Measurements from ENCODE around the gene PCK2. TPM values are rescaled to one million over a fixed set of nuclear protein-coding genes. Genes with fewer than 3 reads are reported as not detected.

PCK2 gene
- total and polyA plus RNA-seq, 2 experiments from 2014 or later, result 68.7 to 88.8 TPM

DNA sequence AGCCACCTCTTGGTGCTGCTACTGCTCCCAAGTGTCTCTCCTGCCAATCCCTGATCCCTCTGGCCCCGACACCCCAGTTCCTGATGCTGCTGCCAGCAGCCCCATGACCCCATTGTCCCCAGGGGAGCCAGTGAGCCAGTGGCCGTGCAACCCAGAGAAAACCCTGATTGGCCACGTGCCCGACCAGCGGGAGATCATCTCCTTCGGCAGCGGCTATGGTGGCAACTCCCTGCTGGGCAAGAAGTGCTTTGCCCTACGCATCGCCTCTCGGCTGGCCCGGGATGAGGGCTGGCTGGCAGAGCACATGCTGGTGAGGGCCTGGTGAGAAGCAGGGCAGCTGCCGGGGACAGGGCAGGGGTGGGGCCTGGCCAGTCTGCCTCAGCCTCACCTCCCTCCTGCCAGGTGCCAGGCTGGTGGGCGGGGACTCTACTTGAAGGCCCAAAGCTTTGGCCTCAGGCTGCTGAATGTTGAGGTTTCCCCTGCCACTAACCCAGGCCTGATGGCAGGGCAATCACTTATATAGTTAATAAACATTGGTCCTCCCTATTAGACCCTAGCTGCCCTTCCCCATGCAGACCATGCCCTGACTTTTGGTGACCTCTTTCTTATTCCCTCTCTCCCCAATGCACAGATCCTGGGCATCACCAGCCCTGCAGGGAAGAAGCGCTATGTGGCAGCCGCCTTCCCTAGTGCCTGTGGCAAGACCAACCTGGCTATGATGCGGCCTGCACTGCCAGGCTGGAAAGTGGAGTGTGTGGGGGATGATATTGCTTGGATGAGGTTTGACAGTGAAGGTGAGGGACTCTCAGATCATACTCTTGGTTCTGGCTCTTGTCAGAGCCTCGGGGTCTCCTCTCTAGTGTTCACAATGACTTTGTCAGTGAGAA is 5.1 kb downstream of the PCK2 start:
- 97% methylated on average over 17 of the region's 17 CpGs for WGBS (ENCODE audit: low lambda C conversion rate, missing lambda C conversion rate)
- peaks cover 5% of the 10 kb centered on the region for H3K4me1 ChIP-seq (ENCODE audit: insufficient read depth)
- DNase-seq (ENCODE audit: low spot score), result no peak
- no peak overlapping the region for H3K27ac ChIP-seq
- H3K27me3 ChIP-seq, result no peaks in the 10 kb centered on the region
- no peak overlapping the region for H2AFZ ChIP-seq
- peaks cover 27% of the 10 kb centered on the region for H3K79me2 ChIP-seq
- no peak overlapping the region for H3K4me3 ChIP-seq
- H3K4me2 ChIP-seq, result no peak overlapping the region
- no peaks in the 10 kb centered on the region for H4K20me1 ChIP-seq (ENCODE audit: insufficient read depth, poor library complexity, severe bottlenecking)
- H3K9me3 ChIP-seq (ENCODE audit: low read depth), result no peaks in the 10 kb centered on the region
- no peak for TF ChIP-seq CTCF (IDR thresholded peaks at IDR 0.05; ENCODE audit: poor library complexity)
- TF ChIP-seq EZH2phosphoT487 (IDR thresholded peaks at IDR 0.05; ENCODE audit: low read depth, severe bottlenecking, unreplicated experiment), result no peak
- TF ChIP-seq EZH2 (IDR thresholded peaks at IDR 0.05; ENCODE audit: borderline replicate concordance), result no peak
- H3K36me3 ChIP-seq (replicated peaks; ENCODE audit: insufficient read depth, low read depth), result no peaks in the 10 kb centered on the region
- H3K9me2 ChIP-seq (replicated peaks; ENCODE audit: insufficient read depth), result no peaks in the 10 kb centered on the region

DNA sequence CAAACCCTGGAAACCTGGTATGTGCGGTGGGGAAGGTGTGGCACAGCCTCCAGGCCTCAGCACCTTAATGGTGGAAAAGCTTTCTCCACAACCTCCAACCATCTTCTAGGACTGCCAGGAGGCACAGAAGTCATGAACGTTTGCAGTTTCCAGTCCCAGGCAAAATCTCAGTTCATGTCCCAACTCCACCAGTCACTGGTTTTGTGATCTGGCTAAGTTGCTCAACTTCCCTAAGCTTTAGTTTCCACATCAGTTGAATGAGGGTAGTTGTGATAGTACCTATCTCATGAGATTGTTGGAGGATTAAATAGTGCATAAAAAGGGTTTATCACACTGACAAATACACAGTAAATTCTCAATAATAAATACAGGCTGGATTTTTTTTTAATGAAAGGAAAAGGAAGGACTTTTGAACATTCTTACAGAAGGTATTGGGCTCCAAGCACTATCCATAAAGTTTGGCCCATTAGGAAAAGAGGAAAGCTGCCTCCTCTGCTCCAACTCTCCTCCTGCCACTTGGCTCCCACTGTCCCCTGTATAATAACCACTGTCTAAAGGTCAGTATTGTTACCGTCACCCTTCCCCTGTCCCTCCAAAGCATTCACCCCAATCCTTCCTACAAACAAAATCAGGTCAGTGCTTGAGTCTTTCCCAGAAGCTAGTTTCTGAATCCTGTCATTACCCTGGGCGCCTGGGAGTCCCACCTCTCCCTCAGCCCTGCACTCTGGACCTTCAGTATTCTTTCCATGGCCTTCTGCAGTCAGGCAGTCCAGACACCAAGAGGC is 6.3 kb downstream of the PCK2 start:
- Histone ChIP-seq H4K20me1 (ENCODE audit: insufficient read depth, poor library complexity, severe bottlenecking) (no peaks in the 10 kb centered on the region), H3K4me3 (no peak overlapping the region), H3K36me3 (replicated peaks; ENCODE audit: insufficient read depth, low read depth) (no peaks in the 10 kb centered on the region), H3K4me1 (ENCODE audit: insufficient read depth) (no peaks in the 10 kb centered on the region), H3K79me2 (peaks cover 20% of the 10 kb centered on the region), H3K27me3 (no peaks in the 10 kb centered on the region), H3K27ac (no peak overlapping the region), H3K9me3 (ENCODE audit: low read depth) (no peaks in the 10 kb centered on the region), H2AFZ (no peak overlapping the region), H3K4me2 (no peak overlapping the region), H3K9me2 (replicated peaks; ENCODE audit: insufficient read depth) (no peaks in the 10 kb centered on the region)
- TF ChIP-seq EZH2phosphoT487 (IDR thresholded peaks at IDR 0.05; ENCODE audit: low read depth, severe bottlenecking, unreplicated experiment) (no peak), EZH2 (IDR thresholded peaks at IDR 0.05; ENCODE audit: borderline replicate concordance) (no peak), CTCF (IDR thresholded peaks at IDR 0.05; ENCODE audit: poor library complexity) (no peak)
- DNase-seq (ENCODE audit: low spot score), result no peak
- 90% methylated on average over 4 of the region's 4 CpGs for WGBS (ENCODE audit: low lambda C conversion rate, missing lambda C conversion rate)

GRCh38 chr14:24100982-24101494 is 6.9 kb downstream of the PCK2 start:
- no peak for DNase-seq (ENCODE audit: low spot score)
- no peaks in the 10 kb centered on the region for H3K9me2 ChIP-seq (replicated peaks; ENCODE audit: insufficient read depth)
- no peak overlapping the region for H3K4me3 ChIP-seq
- H3K4me1 ChIP-seq (ENCODE audit: insufficient read depth), result no peaks in the 10 kb centered on the region
- H4K20me1 ChIP-seq (ENCODE audit: insufficient read depth, poor library complexity, severe bottlenecking), result no peaks in the 10 kb centered on the region
- no peak overlapping the region for H2AFZ ChIP-seq
- H3K27me3 ChIP-seq, result no peaks in the 10 kb centered on the region
- H3K36me3 ChIP-seq (replicated peaks; ENCODE audit: insufficient read depth, low read depth), result no peaks in the 10 kb centered on the region
- H3K27ac ChIP-seq, result no peak overlapping the region
- peaks cover 16% of the 10 kb centered on the region for H3K79me2 ChIP-seq
- H3K4me2 ChIP-seq, result no peak overlapping the region
- no peaks in the 10 kb centered on the region for H3K9me3 ChIP-seq (ENCODE audit: low read depth)
- TF ChIP-seq EZH2 (IDR thresholded peaks at IDR 0.05; ENCODE audit: borderline replicate concordance) (no peak), EZH2phosphoT487 (IDR thresholded peaks at IDR 0.05; ENCODE audit: low read depth, severe bottlenecking, unreplicated experiment) (no peak), CTCF (IDR thresholded peaks at IDR 0.05; ENCODE audit: poor library complexity) (no peak)
- 98% methylated on average over 3 of the region's 3 CpGs for WGBS (ENCODE audit: low lambda C conversion rate, missing lambda C conversion rate)
